Neuronal stem cell (in vitro differentiated cells): Measurements from ENCODE around the gene ULK4.

Experiments
- DNase-seq: peaks from one replicate; pipeline ENCODE4 v3.0.0-alpha.2; 2013; ENCODE audit warnings: low spot score
- H2AFZ ChIP-seq: one replicate; pipeline ENCODE4 v1.6.1; 2013; ENCODE audit warnings: mild to moderate bottlenecking, low read length, inconsistent platforms
- H2AK5ac ChIP-seq: 2 replicates; pipeline ENCODE4 v1.6.1; 2013; ENCODE audit warnings: low read depth, mild to moderate bottlenecking, inconsistent platforms, low read length, moderate library complexity, mixed read lengths
- H2BK120ac ChIP-seq: 2 replicates; pipeline ENCODE4 v1.6.1; 2013; ENCODE audit warnings: low read depth, mild to moderate bottlenecking, inconsistent platforms, low read length, moderate library complexity, mixed read lengths
- H2BK12ac ChIP-seq: one replicate; pipeline ENCODE4 v1.6.1; 2013; ENCODE audit warnings: low read length, inconsistent platforms
- H2BK15ac ChIP-seq: 2 replicates; pipeline ENCODE4 v1.6.1; 2013; ENCODE audit warnings: mild to moderate bottlenecking, low read length, inconsistent platforms, mixed read lengths
- H2BK5ac ChIP-seq: one replicate; pipeline ENCODE4 v1.6.1; 2013; ENCODE audit warnings: inconsistent platforms, mild to moderate bottlenecking, low read length, moderate library complexity
- H3K14ac ChIP-seq: one replicate; pipeline ENCODE4 v1.6.1; 2013; ENCODE audit warnings: low read length, inconsistent platforms
- H3K18ac ChIP-seq: 2 replicates; pipeline ENCODE4 v1.6.1; 2013; ENCODE audit warnings: low read length, inconsistent platforms
- H3K23ac ChIP-seq: 2 replicates; pipeline ENCODE4 v1.6.1; 2013; ENCODE audit warnings: low read depth, mild to moderate bottlenecking, mixed read lengths, low read length, inconsistent platforms; ENCODE audit not compliant: poor library complexity
- H3K27ac ChIP-seq: replicated peaks from 3 replicates; pipeline ENCODE4 v1.5.1; 2013; ENCODE audit warnings: low read length, inconsistent platforms
- H3K27me3 ChIP-seq, 3 experiments: 2 replicates each; pipeline ENCODE4 v1.6.1; 2013; ENCODE audit warnings: low read length in 3 of 3, mild to moderate bottlenecking in 2 of 3, inconsistent platforms in 1 of 3, low read depth in 1 of 3, mixed read lengths in 1 of 3, moderate library complexity in 1 of 3; ENCODE audit not compliant: control insufficient read depth in 3 of 3, insufficient read depth in 3 of 3
- H3K36me3 ChIP-seq, 2 donors: replicated peaks in 1 of 2; 2 replicates each; pipeline ENCODE4 v1.6.1; 2013; ENCODE audit warnings: low read length in 2 of 2; ENCODE audit not compliant: control insufficient read depth in 2 of 2, insufficient read depth in 2 of 2
- H3K4ac ChIP-seq: 2 replicates; pipeline ENCODE4 v1.6.1; 2013; ENCODE audit warnings: inconsistent platforms, mild to moderate bottlenecking, low read length, moderate library complexity
- H3K4me1 ChIP-seq, 2 donors: 1 replicate in 1 of 2; 2 replicates in 1 of 2; pipeline ENCODE4 v1.6.1; 2013; ENCODE audit warnings: low read length in 2 of 2, low read depth in 1 of 2; ENCODE audit not compliant: control insufficient read depth in 2 of 2, insufficient read depth in 1 of 2
- H3K4me2 ChIP-seq: one replicate; pipeline ENCODE4 v1.6.1; 2013; ENCODE audit warnings: mild to moderate bottlenecking, low read length, inconsistent platforms; ENCODE audit not compliant: insufficient read depth, poor library complexity, severe bottlenecking
- H3K4me3 ChIP-seq, 2 donors: 2 replicates each; pipeline ENCODE4 v1.5.1; 2013; ENCODE audit warnings: low read length in 2 of 2, mild to moderate bottlenecking in 2 of 2, inconsistent platforms in 1 of 2, moderate library complexity in 1 of 2
- H3K79me1 ChIP-seq: one replicate; pipeline ENCODE4 v1.6.1; 2013; ENCODE audit warnings: low read depth, mild to moderate bottlenecking, inconsistent platforms, low read length, moderate library complexity
- H3K9ac ChIP-seq: one replicate; pipeline ENCODE4 v1.6.1; 2013; ENCODE audit warnings: mild to moderate bottlenecking, low read depth, low read length, inconsistent platforms; ENCODE audit not compliant: poor library complexity
- H3K9me3 ChIP-seq, 2 donors: replicated peaks in 1 of 2; 2 replicates each; pipeline versions ENCODE3 to v1.6.1; 2013; ENCODE audit warnings: low read length in 2 of 2, mild to moderate bottlenecking in 2 of 2, inconsistent platforms in 1 of 2, low read depth in 1 of 2, mixed read lengths in 1 of 2, moderate library complexity in 1 of 2; ENCODE audit not compliant: control insufficient read depth in 2 of 2, insufficient read depth in 1 of 2
- H4K8ac ChIP-seq: one replicate; pipeline ENCODE4 v1.6.1; 2013; ENCODE audit warnings: low read depth, mild to moderate bottlenecking, inconsistent platforms, low read length, moderate library complexity
- H4K91ac ChIP-seq: one replicate; pipeline ENCODE4 v1.6.1; 2013; ENCODE audit warnings: low read length, low read depth, mild to moderate bottlenecking, inconsistent platforms; ENCODE audit not compliant: poor library complexity
- WGBS, 2 donors: extraction: QIAGEN DNeasy Blood & Tissue Kit; methylation state at CpG; one replicate each; pipeline ENCODE4 v1.1.7; 2013; ENCODE audit warnings: missing lambda C conversion rate in 2 of 2, mixed read lengths in 1 of 2; ENCODE audit not compliant: insufficient read length in 2 of 2, insufficient replicate concordance in 1 of 2; ENCODE audit errors: extremely low coverage in 2 of 2; 5-methylcytosine and 5-hydroxymethylcytosine counted together

Gene ULK4

DNA sequence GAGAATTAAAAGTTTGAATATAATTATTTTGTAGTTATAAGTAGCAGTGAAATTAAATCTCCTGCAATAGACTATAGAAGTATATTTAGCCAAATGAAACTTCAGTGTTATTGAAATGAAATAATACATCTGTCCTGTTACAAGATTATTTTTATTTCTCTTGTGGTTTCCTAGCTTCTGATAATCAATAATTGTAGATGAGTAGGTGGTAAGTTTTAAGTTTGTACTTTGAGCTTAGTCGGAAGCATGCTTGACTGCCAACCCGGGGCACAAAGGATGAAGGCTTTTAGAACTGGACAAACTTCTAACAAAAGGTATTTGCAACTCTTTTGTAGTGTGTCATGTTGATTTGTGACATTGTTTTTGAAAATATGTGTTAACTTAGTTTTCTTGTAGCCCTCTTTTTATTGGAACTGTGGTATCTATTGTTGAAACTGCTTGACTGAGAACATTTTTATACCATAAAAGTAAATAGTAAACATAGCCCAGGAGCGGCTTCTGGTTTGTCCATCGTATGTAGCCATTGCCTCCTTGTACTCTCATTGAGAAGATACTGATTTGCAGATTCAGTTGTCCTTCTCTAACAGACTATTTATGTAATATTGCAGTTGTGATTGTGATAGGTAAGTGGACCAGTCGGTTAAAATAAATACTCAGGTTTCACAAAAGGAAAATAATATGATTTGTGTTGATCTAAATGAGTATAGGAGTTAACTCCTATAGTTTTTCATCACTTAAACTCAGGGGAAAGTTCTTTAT, 759.6 kb downstream of the ULK4 start:
- Histone ChIP-seq H2AFZ (no peak overlapping the region), H2BK12ac (no peak overlapping the region), H3K9ac (no peak overlapping the region), H2AK5ac (no peak overlapping the region), H3K27ac (no peak overlapping the region), H3K27me3 (no peaks in the 10 kb centered on the region), H2BK5ac (no peak overlapping the region), H3K14ac (no peak overlapping the region), H3K4me2 (peak overlapping the region; percentile 18), H3K4ac (no peak overlapping the region), H4K91ac (no peak overlapping the region), H3K18ac (no peak overlapping the region), H4K8ac (no peak overlapping the region), H3K4me1 (peaks cover 8 to 25% of the 10 kb centered on the region in 2 donors), H2BK15ac (no peak overlapping the region), H3K79me1 (peaks cover 3% of the 10 kb centered on the region), H2BK120ac (no peak overlapping the region), H3K9me3 (no peaks in the 10 kb centered on the region), H3K36me3 (peaks cover 0 to 5% of the 10 kb centered on the region in 2 donors), H3K4me3 (peak overlapping the region in 1 of 2 donors; percentile 96), H3K23ac (no peak overlapping the region)
- WGBS, 2 donors: no CpG with 5 or more reads among the region's 5 CpGs
- no peak for DNase-seq

DNA sequence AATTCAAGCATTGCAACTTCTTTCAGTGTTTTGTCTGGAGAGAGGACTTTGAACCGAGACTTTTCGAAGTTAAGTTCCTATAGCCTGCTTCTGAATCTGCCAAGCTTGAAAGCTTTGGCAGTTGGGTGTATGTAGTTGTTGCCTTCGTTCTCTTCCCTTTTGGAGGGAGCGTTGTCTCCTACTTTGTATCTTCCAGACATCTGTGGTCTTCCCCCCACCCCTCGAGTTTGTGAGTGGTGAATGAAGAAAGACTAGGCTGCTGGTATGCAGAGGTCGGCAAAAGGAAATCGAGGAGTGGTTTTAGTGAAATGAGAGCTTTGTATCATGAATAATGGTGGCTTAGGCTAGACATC, 761.3 kb downstream of the ULK4 start:
- no peak overlapping the region for H2BK12ac ChIP-seq
- no peak overlapping the region for H4K8ac ChIP-seq
- WGBS, 2 donors: no CpG with 5 or more reads among the region's 7 CpGs
- no peak overlapping the region for H2BK15ac ChIP-seq
- H3K18ac ChIP-seq: no peak overlapping the region
- no peaks in the 10 kb centered on the region for H3K9me3 ChIP-seq
- peak; percentile 54 for DNase-seq
- no peak overlapping the region for H3K4ac ChIP-seq
- H2BK5ac ChIP-seq: no peak overlapping the region
- H3K23ac ChIP-seq: no peak overlapping the region
- no peak overlapping the region for H2AK5ac ChIP-seq
- H3K36me3 ChIP-seq: peaks cover 0 to 3% of the 10 kb centered on the region in 2 donors
- H3K79me1 ChIP-seq: peaks cover 3% of the 10 kb centered on the region
- no peak overlapping the region for H2AFZ ChIP-seq
- peak overlapping the region; percentile 66 for H3K27ac ChIP-seq
- no peak overlapping the region for H3K14ac ChIP-seq
- peak overlapping the region; percentile 89 to 96 for H3K4me3 ChIP-seq
- H4K91ac ChIP-seq: no peak overlapping the region
- H3K4me2 ChIP-seq: peak overlapping the region; percentile 59
- H3K9ac ChIP-seq: no peak overlapping the region
- H3K27me3 ChIP-seq: no peaks in the 10 kb centered on the region
- H2BK120ac ChIP-seq: no peak overlapping the region
- H3K4me1 ChIP-seq: peaks cover 7 to 19% of the 10 kb centered on the region in 2 donors

DNA sequence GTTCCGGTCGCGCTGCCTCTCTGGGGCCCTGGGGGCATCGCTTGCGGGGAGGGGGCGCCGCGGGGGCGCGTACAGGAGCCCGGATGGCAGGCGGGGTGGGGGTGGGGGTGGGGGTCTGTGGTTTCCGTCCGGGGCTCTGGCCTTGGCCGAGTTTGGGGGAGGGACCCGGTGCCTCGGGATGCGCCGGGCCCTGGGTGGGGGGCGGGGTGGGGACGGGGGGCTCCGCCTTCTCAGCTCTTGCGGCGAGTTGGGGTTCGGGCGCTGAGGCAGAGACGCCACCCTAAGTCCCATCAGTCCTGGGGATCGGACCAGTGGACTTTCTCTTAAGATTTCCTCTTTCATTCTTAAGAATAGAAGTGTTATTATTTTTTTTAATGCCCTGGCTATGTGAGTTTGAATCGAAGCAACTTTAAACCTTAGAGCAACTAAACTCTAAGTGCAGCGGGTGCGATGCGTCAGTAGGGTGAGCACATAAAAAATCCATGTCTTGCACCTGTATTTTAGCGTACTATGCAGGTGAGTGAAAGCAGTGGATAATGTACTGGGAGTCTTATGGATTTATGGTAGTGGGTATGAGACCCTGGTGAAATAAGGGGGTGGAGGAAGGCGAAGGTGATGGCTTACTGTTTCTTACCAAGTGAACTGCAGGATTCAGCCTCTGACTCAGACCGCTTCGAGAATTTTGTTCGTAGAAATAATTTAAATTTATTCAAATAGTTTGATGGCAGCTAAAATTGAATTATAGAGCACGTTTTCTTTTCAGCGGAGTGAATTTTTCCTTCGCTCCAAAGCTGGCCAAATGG, 761.8 kb downstream of the ULK4 start:
- no peak overlapping the region for H4K91ac ChIP-seq
- H3K79me1 ChIP-seq: peaks cover 3% of the 10 kb centered on the region
- H2AFZ ChIP-seq: peak overlapping the region; percentile 98
- no peaks in the 10 kb centered on the region for H3K27me3 ChIP-seq
- peak overlapping the region; percentile 93 to 96 for H3K4me3 ChIP-seq
- peak overlapping the region; percentile 94 for H3K14ac ChIP-seq
- H2BK12ac ChIP-seq: no peak overlapping the region
- peak overlapping the region; percentile 100 for H2BK5ac ChIP-seq
- H3K23ac ChIP-seq: peak overlapping the region; percentile 100
- H3K4me1 ChIP-seq: peaks cover 5 to 19% of the 10 kb centered on the region in 2 donors
- peak overlapping the region; percentile 98 for H3K27ac ChIP-seq
- no peak overlapping the region for H2BK15ac ChIP-seq
- H2BK120ac ChIP-seq: peak overlapping the region; percentile 87
- no peaks in the 10 kb centered on the region for H3K36me3 ChIP-seq
- H3K4me2 ChIP-seq: peak overlapping the region; percentile 54
- H3K4ac ChIP-seq: no peak overlapping the region
- H3K18ac ChIP-seq: no peak overlapping the region
- H2AK5ac ChIP-seq: peak overlapping the region; percentile 97
- no peak for DNase-seq
- H3K9me3 ChIP-seq: no peaks in the 10 kb centered on the region
- WGBS, 2 donors: no CpG with 5 or more reads among the region's 40 CpGs
- no peak overlapping the region for H4K8ac ChIP-seq
- peak overlapping the region; percentile 68 for H3K9ac ChIP-seq
